ENCODE data around the gene RAPGEF2. TPM values are rescaled to one million over a fixed set of nuclear protein-coding genes. Genes with fewer than 3 reads are reported as not detected.
A peak's percentile ranks its signal among the peaks of the same experiment; 100 is the strongest.

RAPGEF2 gene
- total RNA-seq, 1 donor from 2014 or later, result 32.4 TPM

- Histone ChIP-seq H3K27me3 (no peaks in the 10 kb centered on the region), H3K36me3 (no peaks in the 10 kb centered on the region), H3K4me1 (peaks cover 33% of the 10 kb centered on the region), H3K27ac (peak overlapping the region; percentile 80), H3K4me3 (peak overlapping the region; percentile 94 to 96), H3K9me3 (no peaks in the 10 kb centered on the region)
- intact Hi-C loops (cut with DNase I), result no loop called here
- no peak for DNase-seq (ENCODE audit: extremely low spot score in 2 of 2)
- TF ChIP-seq CTCF (IDR thresholded peaks at IDR 0.05) (no peak), POLR2AphosphoS5 (IDR thresholded peaks at IDR 0.05; ENCODE audit: insufficient read depth in 1 of 2, low read depth in 1 of 2) (no peak), POLR2A (IDR thresholded peaks at IDR 0.05) (no peak)
Observed at GRCh38 chr4:159101988-159102621, 774 bp upstream of the RAPGEF2 start.

- H3K36me3 ChIP-seq, result no peaks in the 10 kb centered on the region
- H3K9me3 ChIP-seq, result no peaks in the 10 kb centered on the region
- H3K4me1 ChIP-seq, result peaks cover 40% of the 10 kb centered on the region
- TF ChIP-seq POLR2A (IDR thresholded peaks at IDR 0.05) (no peak), POLR2AphosphoS5 (IDR thresholded peaks at IDR 0.05; ENCODE audit: insufficient read depth in 1 of 2, low read depth in 1 of 2) (no peak), CTCF (IDR thresholded peaks at IDR 0.05) (no peak)
- intact Hi-C loops (cut with DNase I), result no loop called here
- H3K27ac ChIP-seq, result peak overlapping the region; percentile 96
- H3K4me3 ChIP-seq, result peak overlapping the region; percentile 94 to 96
- no peak for DNase-seq (ENCODE audit: extremely low spot score in 2 of 2)
- H3K27me3 ChIP-seq, result no peaks in the 10 kb centered on the region
Observed at GRCh38 chr4:159103384-159103990, 608 bp downstream of the RAPGEF2 start.

GRCh38 chr4:159104694-159105414 lies 2.0 kb downstream of the RAPGEF2 start:
- Histone ChIP-seq H3K36me3 (no peaks in the 10 kb centered on the region), H3K27ac (peak overlapping the region; percentile 96), H3K4me3 (peak overlapping the region; percentile 94 to 96), H3K4me1 (peaks cover 40% of the 10 kb centered on the region), H3K9me3 (no peaks in the 10 kb centered on the region), H3K27me3 (no peaks in the 10 kb centered on the region)
- intact Hi-C loops (cut with DNase I), result no loop called here
- TF ChIP-seq POLR2AphosphoS5 (IDR thresholded peaks at IDR 0.05; ENCODE audit: insufficient read depth in 1 of 2, low read depth in 1 of 2), result no peak
- TF ChIP-seq CTCF (IDR thresholded peaks at IDR 0.05), result no peak
- TF ChIP-seq POLR2A (IDR thresholded peaks at IDR 0.05), result no peak
- DNase-seq (ENCODE audit: extremely low spot score in 2 of 2), result no peak

- TF ChIP-seq POLR2AphosphoS5 (IDR thresholded peaks at IDR 0.05; ENCODE audit: insufficient read depth in 1 of 2, low read depth in 1 of 2) (no peak), CTCF (IDR thresholded peaks at IDR 0.05) (no peak), POLR2A (IDR thresholded peaks at IDR 0.05) (no peak)
- Histone ChIP-seq H3K36me3 (no peaks in the 10 kb centered on the region), H3K4me1 (peaks cover 40% of the 10 kb centered on the region), H3K9me3 (no peaks in the 10 kb centered on the region), H3K27ac (no peak overlapping the region), H3K27me3 (no peaks in the 10 kb centered on the region), H3K4me3 (peak overlapping the region; percentile 94 to 96)
- DNase-seq (ENCODE audit: extremely low spot score in 2 of 2), result no peak
- intact Hi-C loops (cut with DNase I), result no loop called here
Observed at GRCh38 chr4:159105761-159106243, 2.9 kb downstream of the RAPGEF2 start.
